Loucy (cell line): ENCODE measurements around the gene IGFN1.

ENCODE experiments used
- EZH2phosphoT487 ChIP-seq: fragments of 200-600 bp; IDR thresholded peaks from 2 replicates; pipeline ENCODE4 v1.6.1; 2018; ENCODE audit warnings: antibody characterized with exemption, mild to moderate bottlenecking, moderate library complexity, borderline replicate concordance
- TF ChIP-seq, protein P1 (sequence below): fragments of 200-600 bp; sonication (generic); conservative IDR thresholded peaks from 2 replicates; pipeline ENCODE4 v1.5.1; 2014; ENCODE audit warnings: mild to moderate bottlenecking, antibody characterized with exemption, low read length

DNA sequence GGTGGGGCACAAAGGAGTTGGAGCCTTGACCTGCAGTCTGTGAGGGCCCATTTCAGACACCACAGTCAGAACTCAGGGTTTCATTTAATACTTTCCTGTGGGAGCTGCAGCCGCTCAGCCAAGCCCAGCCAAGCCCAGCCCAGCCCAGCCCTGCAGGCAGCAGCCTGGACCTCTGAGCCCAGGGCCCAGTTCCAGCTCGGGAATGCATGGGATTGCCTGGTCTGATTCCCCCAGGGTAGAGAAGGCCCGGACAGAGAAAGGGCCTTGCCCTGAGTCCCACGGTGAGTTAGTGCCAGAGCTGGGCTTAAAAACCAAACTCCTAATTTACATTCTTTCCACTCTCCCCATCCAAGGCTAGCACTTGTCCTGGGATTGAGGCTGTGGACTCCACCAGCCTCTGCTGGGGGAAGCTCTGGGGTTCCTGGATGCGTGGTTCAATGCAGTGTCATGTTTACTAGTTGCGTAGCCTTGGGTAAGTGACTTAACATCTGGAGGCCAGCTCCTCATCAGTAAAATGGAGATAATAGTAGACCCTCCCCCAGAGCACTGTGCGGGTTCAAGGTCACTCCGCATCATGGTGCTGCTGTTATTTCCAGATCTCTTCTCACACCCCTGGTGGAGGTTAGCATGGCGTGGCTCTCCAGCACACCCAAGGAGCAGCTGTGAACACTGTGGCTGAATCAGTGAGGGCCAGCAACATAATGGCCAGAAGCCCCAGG is 63.4 kb downstream of the IGFN1 start:
- TF ChIP-seq, protein P1, sequence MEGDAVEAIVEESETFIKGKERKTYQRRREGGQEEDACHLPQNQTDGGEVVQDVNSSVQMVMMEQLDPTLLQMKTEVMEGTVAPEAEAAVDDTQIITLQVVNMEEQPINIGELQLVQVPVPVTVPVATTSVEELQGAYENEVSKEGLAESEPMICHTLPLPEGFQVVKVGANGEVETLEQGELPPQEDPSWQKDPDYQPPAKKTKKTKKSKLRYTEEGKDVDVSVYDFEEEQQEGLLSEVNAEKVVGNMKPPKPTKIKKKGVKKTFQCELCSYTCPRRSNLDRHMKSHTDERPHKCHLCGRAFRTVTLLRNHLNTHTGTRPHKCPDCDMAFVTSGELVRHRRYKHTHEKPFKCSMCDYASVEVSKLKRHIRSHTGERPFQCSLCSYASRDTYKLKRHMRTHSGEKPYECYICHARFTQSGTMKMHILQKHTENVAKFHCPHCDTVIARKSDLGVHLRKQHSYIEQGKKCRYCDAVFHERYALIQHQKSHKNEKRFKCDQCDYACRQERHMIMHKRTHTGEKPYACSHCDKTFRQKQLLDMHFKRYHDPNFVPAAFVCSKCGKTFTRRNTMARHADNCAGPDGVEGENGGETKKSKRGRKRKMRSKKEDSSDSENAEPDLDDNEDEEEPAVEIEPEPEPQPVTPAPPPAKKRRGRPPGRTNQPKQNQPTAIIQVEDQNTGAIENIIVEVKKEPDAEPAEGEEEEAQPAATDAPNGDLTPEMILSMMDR, result no peak
- no peak for TF ChIP-seq EZH2phosphoT487
